GM19023 (cell line): ENCODE data around the gene EYS.

Experiments used
- ATAC-seq: cut with Tn5 transposase; IDR thresholded peaks from one replicate; pipeline ENCODE4 v1.9.1; 2021; ENCODE audit warnings: mild to moderate bottlenecking, moderate library complexity; ENCODE audit not compliant: unreplicated experiment

Gene EYS

GRCh38 chr6:64404396-64404795 lies 1302.6 kb downstream of the EYS start:
- ATAC-seq = no peak

GRCh38 chr6:64383277-64383676 lies 1323.7 kb downstream of the EYS start:
- ATAC-seq = no peak

- ATAC-seq = no peak
Observed at GRCh38 chr6:64376394-64376793, 1330.6 kb downstream of the EYS start.

- ATAC-seq = no peak
Observed at GRCh38 chr6:64357430-64357829, 1349.6 kb downstream of the EYS start.

GRCh38 chr6:64347411-64347810 lies 1359.6 kb downstream of the EYS start:
- ATAC-seq = no peak

GRCh38 chr6:64335195-64335594 lies 1371.8 kb downstream of the EYS start:
- no peak for ATAC-seq

- no peak for ATAC-seq
Observed at GRCh38 chr6:64334636-64335035, 1372.4 kb downstream of the EYS start.

- ATAC-seq = peak; percentile 63
Observed at GRCh38 chr6:64330694-64331307, 1376.2 kb downstream of the EYS start.

- no peak for ATAC-seq
Observed at GRCh38 chr6:64326939-64327338, 1380.1 kb downstream of the EYS start.

- no peak for ATAC-seq
Observed at GRCh38 chr6:64325093-64325492, 1381.9 kb downstream of the EYS start.

- no peak for ATAC-seq
Observed at GRCh38 chr6:64310214-64310613, 1396.8 kb downstream of the EYS start.

- no peak for ATAC-seq
Observed at GRCh38 chr6:64301307-64302236, 1405.5 kb downstream of the EYS start.

- no peak for ATAC-seq
Observed at GRCh38 chr6:64299176-64299575, 1407.8 kb downstream of the EYS start.

- ATAC-seq = no peak
Observed at GRCh38 chr6:64294034-64294433, 1413.0 kb downstream of the EYS start.

GRCh38 chr6:64293298-64293697 lies 1413.7 kb downstream of the EYS start:
- no peak for ATAC-seq

GRCh38 chr6:64290867-64291266 lies 1416.2 kb downstream of the EYS start:
- ATAC-seq = no peak

- ATAC-seq = no peak
Observed at GRCh38 chr6:64289931-64290330, 1417.1 kb downstream of the EYS start.

- ATAC-seq = no peak
Observed at GRCh38 chr6:64288351-64288750, 1418.7 kb downstream of the EYS start.

- no peak for ATAC-seq
Observed at GRCh38 chr6:64281167-64281566, 1425.9 kb downstream of the EYS start.

GRCh38 chr6:64280569-64280968 lies 1426.5 kb downstream of the EYS start:
- no peak for ATAC-seq

- ATAC-seq = no peak
Observed at GRCh38 chr6:64270083-64270482, 1436.9 kb downstream of the EYS start.

- peak; percentile 90 for ATAC-seq
Observed at GRCh38 chr6:64266351-64266821, 1440.6 kb downstream of the EYS start.
